Gastrocnemius medialis (tissue), 4 donors: ENCODE measurements around the gene LARGE1.

Source experiments
- CTCF ChIP-seq, 5 experiments: fragments of 450-650 bp in 3 of 5; fragments of 200-600 bp in 2 of 5; sonication (generic) in 2 of 5; IDR thresholded peaks in 4 of 5; conservative IDR thresholded peaks in 1 of 5; 1 replicate in 4 of 5; 2 replicates in 1 of 5; pipeline ENCODE4 v1.5.1; 2016 to 2019; ENCODE audit warnings: antibody characterized with exemption in 5 of 5, mild to moderate bottlenecking in 3 of 5, moderate library complexity in 3 of 5
- POLR2A ChIP-seq, 2 donors: fragments of 450-650 bp; IDR thresholded peaks; one replicate each; pipeline ENCODE4 v1.6.1; 2017; ENCODE audit warnings: antibody characterized with exemption in 2 of 2, mild to moderate bottlenecking in 2 of 2, moderate library complexity in 2 of 2

GRCh38 chr22:33684087-33684486 lies 236.2 kb downstream of the LARGE1 start:
- TF ChIP-seq POLR2A (IDR thresholded peaks at IDR 0.05), result no peak
- no peak for TF ChIP-seq CTCF (IDR thresholded peaks at IDR 0.05 in 4 of 5, conservative IDR thresholded peaks at IDR 0.05 in 1 of 5)
